GM12878 (cell line): ENCODE measurements around the gene STPG3. TPM values are rescaled to one million over a fixed set of nuclear protein-coding genes. Genes with fewer than 3 reads are reported as not detected.
A peak's percentile ranks its signal among the peaks of the same experiment; 100 is the strongest.

Experiments used
- ATAC-seq: fragments of 200-7000 bp; cut with Tn5 transposase; 3 replicates; pipeline ENCODE4 v1.9.1; 2020; ENCODE audit warnings: mild to moderate bottlenecking, moderate library complexity
- BruUV-seq: library from RNA; stranded (reverse); fragments of 400-500 nt; replicated peaks from 2 replicates; lab custom pipeline; 2021; lab: Mats Ljungman, UMichigan
- CTCF ChIA-PET: fragments of 300-600 bp; sonication (Branson Sonifier 250); formaldehyde crosslinking; extraction: SDS; loops from one replicate; lab custom pipeline; 2021; ENCODE audit warnings: inconsistent platforms; lab: Yijun Ruan, JAX
- POLR2A ChIA-PET: fragments of 350-600 bp; formaldehyde crosslinking; extraction: SDS; loops from one replicate; lab custom pipeline; 2021; ENCODE audit warnings: inconsistent platforms; lab: Charles Lee
- RAD21 ChIA-PET: fragments of 300-600 bp; sonication (Branson Sonifier 250); formaldehyde crosslinking; loops from one replicate; lab custom pipeline; 2023; ENCODE audit warnings: antibody characterized with exemption; ENCODE audit not compliant: unreplicated experiment; lab: Charles Lee
- SMC1A ChIA-PET: fragments of 300-600 bp; sonication (Branson Sonifier 250); formaldehyde crosslinking; loops from one replicate; lab custom pipeline; 2023; ENCODE audit not compliant: unreplicated experiment, uncharacterized antibody; lab: Charles Lee
- DNase-seq: peaks from one replicate; pipeline ENCODE4 v3.0.0-alpha.2; 2011; ENCODE audit warnings: low read depth, low spot score
- FAIRE-seq: peaks from 3 replicates; lab custom pipeline; 2011; peaks lifted over from hg19 to GRCh38; lab: Jason Lieb, UNC
- H2AFZ ChIP-seq: 2 replicates; pipeline ENCODE4 v1.6.0; 2011; ENCODE audit warnings: low read depth, low read length, control low read depth; ENCODE audit not compliant: control insufficient read depth
- H3K27ac ChIP-seq: 2 replicates; pipeline ENCODE4 v1.5.1; 2011; ENCODE audit warnings: control low read depth; ENCODE audit not compliant: control insufficient read depth, insufficient read depth
- H3K27me3 ChIP-seq, 2 experiments: replicated peaks in 1 of 2; 2 replicates each; pipeline versions ENCODE4 v1.6.0 to v1.6.1; 2011; ENCODE audit warnings: low read length in 1 of 2; ENCODE audit not compliant: control insufficient read depth in 2 of 2, insufficient read depth in 2 of 2
- H3K36me3 ChIP-seq, 2 experiments: 2 replicates each; pipeline ENCODE4 v1.5.1; 2011; ENCODE audit warnings: low read length in 1 of 2; ENCODE audit not compliant: control insufficient read depth in 2 of 2, insufficient read depth in 2 of 2
- H3K4me1 ChIP-seq: 2 replicates; pipeline ENCODE4 v1.6.1; 2011; ENCODE audit warnings: mild to moderate bottlenecking, low read length, moderate library complexity, mixed read lengths; ENCODE audit not compliant: control insufficient read depth, insufficient read depth
- H3K4me2 ChIP-seq: 2 replicates; pipeline ENCODE4 v1.6.0; 2011; ENCODE audit warnings: control low read depth; ENCODE audit not compliant: control insufficient read depth, insufficient read depth
- H3K4me3 ChIP-seq: fragments of 200-600 bp; sonication (generic); 2 replicates; pipeline ENCODE4 v1.5.1; 2016
- H3K79me2 ChIP-seq: 2 replicates; pipeline ENCODE4 v1.6.0; 2011; ENCODE audit warnings: low read length; ENCODE audit not compliant: control insufficient read depth, insufficient read depth
- H3K9ac ChIP-seq: 2 replicates; pipeline ENCODE4 v1.8.0; 2011; ENCODE audit warnings: low read length, control low read depth, mixed read lengths; ENCODE audit not compliant: control insufficient read depth, insufficient read depth
- H3K9me3 ChIP-seq: replicated peaks from 3 replicates; pipeline ENCODE4 v1.5.1; 2011; ENCODE audit warnings: mild to moderate bottlenecking, low read length; ENCODE audit not compliant: control insufficient read depth, insufficient read depth
- H4K20me1 ChIP-seq: 2 replicates; pipeline ENCODE4 v1.6.0; 2011; ENCODE audit not compliant: control insufficient read depth, insufficient read depth
- BACH1 ChIP-seq: fragments of 450-650 bp; IDR thresholded peaks from 2 replicates; pipeline ENCODE4 v1.6.1; 2017; ENCODE audit warnings: mild to moderate bottlenecking, borderline replicate concordance
- DPF2 ChIP-seq: fragments of 450-650 bp; IDR thresholded peaks from 2 replicates; pipeline ENCODE4 v1.6.1; 2017; ENCODE audit warnings: mild to moderate bottlenecking
- E2F4 ChIP-seq: IDR thresholded peaks from 2 replicates; pipeline ENCODE4 v1.6.1; 2012; ENCODE audit warnings: low read depth, low read length, improper control_type of control experiment
- JUNB ChIP-seq: IDR thresholded peaks from 2 replicates; pipeline ENCODE4 v1.6.1; 2016; ENCODE audit warnings: antibody characterized with exemption, mild to moderate bottlenecking
- MLLT1 ChIP-seq: fragments of 450-650 bp; IDR thresholded peaks from 2 replicates; pipeline ENCODE4 v1.6.1; 2016; ENCODE audit warnings: mild to moderate bottlenecking
- MTA2 ChIP-seq: fragments of 450-650 bp; IDR thresholded peaks from 2 replicates; pipeline ENCODE4 v1.6.1; 2016; ENCODE audit warnings: low read depth, mild to moderate bottlenecking, moderate library complexity
- RB1 ChIP-seq: fragments of 450-650 bp; formaldehyde crosslinking; IDR thresholded peaks from 2 replicates; pipeline ENCODE4 v1.6.1; 2017; ENCODE audit warnings: mild to moderate bottlenecking, borderline replicate concordance
- SMAD1 ChIP-seq: fragments of 450-650 bp; IDR thresholded peaks from 2 replicates; pipeline ENCODE4 v1.6.1; 2018; ENCODE audit warnings: mild to moderate bottlenecking, low read depth; ENCODE audit not compliant: partially characterized antibody
- ZNF687 ChIP-seq: fragments of 450-650 bp; IDR thresholded peaks from 2 replicates; pipeline ENCODE4 v1.6.1; 2017; ENCODE audit warnings: mild to moderate bottlenecking, moderate library complexity
- WGBS: methylation state at CpG from one replicate; pipeline ENCODE4 v1.1.6; 2016; ENCODE audit warnings: low lambda C conversion rate; ENCODE audit not compliant: insufficient replicate concordance, insufficient coverage; ENCODE audit errors: missing lambda C conversion rate; 5-methylcytosine and 5-hydroxymethylcytosine counted together
- in situ Hi-C: fragments of 300-500 bp; cut with MboI; formaldehyde crosslinking; loops from 9 replicates; pipeline ENCODE4 v1.14.3; 2018; ENCODE audit warnings: mixed read lengths
- intact Hi-C: fragments of 100-400 bp; cut with micrococcal nuclease; formaldehyde crosslinking; loops from one replicate; pipeline ENCODE4 v1.14.2; 2022; ENCODE audit not compliant: unreplicated experiment
- polyA plus RNA-seq, 11 experiments: library from polyadenylated mRNA; depleted of rRNA in 4 of 11; unstranded in 6 of 11; stranded (reverse) in 5 of 11; fragments of >200 nt; fragmentation: Nextera tagmentation in 4 of 11; fragmentation: Illumina TruSeq in 1 of 11; extraction: Ambion mirVana in 4 of 11; extraction: Trizol in 1 of 11; gene quantifications; 1 replicate in 1 of 11; 2 replicates in 10 of 11; pipeline versions ENCODE4 v1.2.1 to v1.2.3, GENCODE V29; 2011 to 2016; ENCODE audit warnings: inconsistent platforms in 2 of 11, missing spikeins in 2 of 11, low read depth in 1 of 11
- total RNA-seq, 4 experiments: library from RNA; depleted of rRNA in 3 of 4; stranded (reverse); fragments of >200 nt in 3 of 4; fragmentation: Illumina TruSeq in 1 of 4; extraction: Trizol in 1 of 4; gene quantifications; 2 replicates each; pipeline versions ENCODE4 v1.2.1 to v1.2.3, GENCODE V29; 2013 to 2021
- TF ChIP-seq, protein P1 (sequence below): fragments of 450-650 bp; IDR thresholded peaks from 2 replicates; pipeline ENCODE4 v1.6.1; 2017; ENCODE audit warnings: low read depth, mild to moderate bottlenecking, moderate library complexity
- TF ChIP-seq, protein P2 (sequence below): fragments of 150-350 bp; IDR thresholded peaks from 2 replicates; pipeline ENCODE4 v1.6.1; 2014; ENCODE audit warnings: mild to moderate bottlenecking, low read depth, low read length

STPG3 gene
- total and polyA plus RNA-seq, 10 of the 15 experiments (the other 5 are each of a cell fraction or from before 2014, with no cell fraction given) = not detected

- WGBS = 2% methylated on average over 53 of the region's 83 CpGs
- no peak for DNase-seq
- Histone ChIP-seq H3K4me3 (peak overlapping the region; percentile 98), H2AFZ (no peak overlapping the region), H3K4me1 (peaks cover 38% of the 10 kb centered on the region), H3K27me3 (no peaks in the 10 kb centered on the region), H3K27ac (peak overlapping the region; percentile 39), H3K4me2 (peak overlapping the region; percentile 91), H3K9ac (peak overlapping the region; percentile 63), H4K20me1 (peaks cover 4% of the 10 kb centered on the region; the same call in 1 of the 2 replicates), H3K9me3 (no peaks in the 10 kb centered on the region), H3K79me2 (peaks cover 30% of the 10 kb centered on the region), H3K36me3 (peaks cover 8 to 14% of the 10 kb centered on the region in 2 experiments)
- no peak for FAIRE-seq
- intact Hi-C loops = no loop called here
- CTCF ChIA-PET = interaction anchor here (0.6 to 5.3 kb wide), 10 partner anchors 12 to 207 kb away, joined by 3 to 52 read pairs (median 4); partner anchors contain the start of genes CYSRT1, NELFB, RNF208 and RNF224
- no TSS peak for BruUV-seq
- in situ Hi-C loops = no loop called here
- POLR2A ChIA-PET = interaction anchor here (1.0 to 9.2 kb wide), 15 partner anchors 13 to 249 kb away, joined by 3 to 112 read pairs (median 8); partner anchors contain the start of genes CYSRT1, EXD3, MAN1B1 and NELFB
- RAD21 ChIA-PET = interaction anchor here (0.6 to 1.9 kb wide), 11 partner anchors 12 to 285 kb away, joined by 3 to 13 read pairs (median 3); partner anchors contain the start of genes NELFB, NRARP and RNF208
- no peak for ATAC-seq
- SMC1A ChIA-PET = interaction anchor here (1.0 to 1.7 kb wide), 4 partner anchors 19 to 155 kb away, joined by 3 to 6 read pairs (median 4); partner anchors contain the start of genes MAN1B1, NRARP and RNF208
- TF ChIP-seq RB1 = no peak; the same call in 1 of the 2 replicates
- no peak for TF ChIP-seq SMAD1
- TF ChIP-seq, protein P1, sequence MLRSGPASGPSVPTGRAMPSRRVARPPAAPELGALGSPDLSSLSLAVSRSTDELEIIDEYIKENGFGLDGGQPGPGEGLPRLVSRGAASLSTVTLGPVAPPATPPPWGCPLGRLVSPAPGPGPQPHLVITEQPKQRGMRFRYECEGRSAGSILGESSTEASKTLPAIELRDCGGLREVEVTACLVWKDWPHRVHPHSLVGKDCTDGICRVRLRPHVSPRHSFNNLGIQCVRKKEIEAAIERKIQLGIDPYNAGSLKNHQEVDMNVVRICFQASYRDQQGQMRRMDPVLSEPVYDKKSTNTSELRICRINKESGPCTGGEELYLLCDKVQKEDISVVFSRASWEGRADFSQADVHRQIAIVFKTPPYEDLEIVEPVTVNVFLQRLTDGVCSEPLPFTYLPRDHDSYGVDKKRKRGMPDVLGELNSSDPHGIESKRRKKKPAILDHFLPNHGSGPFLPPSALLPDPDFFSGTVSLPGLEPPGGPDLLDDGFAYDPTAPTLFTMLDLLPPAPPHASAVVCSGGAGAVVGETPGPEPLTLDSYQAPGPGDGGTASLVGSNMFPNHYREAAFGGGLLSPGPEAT = no peak
- TF ChIP-seq BACH1 = 0 out of 2 replicates have a peak, but pooled peaks have one; percentile 11
- TF ChIP-seq, protein P2, sequence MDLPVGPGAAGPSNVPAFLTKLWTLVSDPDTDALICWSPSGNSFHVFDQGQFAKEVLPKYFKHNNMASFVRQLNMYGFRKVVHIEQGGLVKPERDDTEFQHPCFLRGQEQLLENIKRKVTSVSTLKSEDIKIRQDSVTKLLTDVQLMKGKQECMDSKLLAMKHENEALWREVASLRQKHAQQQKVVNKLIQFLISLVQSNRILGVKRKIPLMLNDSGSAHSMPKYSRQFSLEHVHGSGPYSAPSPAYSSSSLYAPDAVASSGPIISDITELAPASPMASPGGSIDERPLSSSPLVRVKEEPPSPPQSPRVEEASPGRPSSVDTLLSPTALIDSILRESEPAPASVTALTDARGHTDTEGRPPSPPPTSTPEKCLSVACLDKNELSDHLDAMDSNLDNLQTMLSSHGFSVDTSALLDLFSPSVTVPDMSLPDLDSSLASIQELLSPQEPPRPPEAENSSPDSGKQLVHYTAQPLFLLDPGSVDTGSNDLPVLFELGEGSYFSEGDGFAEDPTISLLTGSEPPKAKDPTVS = no peak
- TF ChIP-seq MLLT1 = no peak
- no peak for TF ChIP-seq E2F4
- no peak for TF ChIP-seq MTA2
- no peak for TF ChIP-seq JUNB
- TF ChIP-seq ZNF687 = 0 out of 2 replicates have a peak, but pooled peaks have one; percentile 9
- TF ChIP-seq DPF2 = no peak
Measured at GRCh38 chr9:137241490-137242268, 9.4 kb upstream of the STPG3 start.
